GM19467 (cell line): ENCODE data around the gene ATP11B.
A peak's percentile ranks its signal among the peaks of the same experiment; 100 is the strongest.
"Not testable (repeated sequence)": the region's sequence is repeated elsewhere in the genome, so short reads cannot be mapped to it uniquely, and the experiment has no call there.

Experiments used
- ATAC-seq: cut with Tn5 transposase; IDR thresholded peaks from one replicate; pipeline ENCODE4 v1.9.1; 2021; ENCODE audit warnings: mild to moderate bottlenecking, moderate library complexity; ENCODE audit not compliant: unreplicated experiment

ATP11B gene

GRCh38 chr3:182794455-182795388, 1.4 kb downstream of the ATP11B start:
- no peak for ATAC-seq

DNA sequence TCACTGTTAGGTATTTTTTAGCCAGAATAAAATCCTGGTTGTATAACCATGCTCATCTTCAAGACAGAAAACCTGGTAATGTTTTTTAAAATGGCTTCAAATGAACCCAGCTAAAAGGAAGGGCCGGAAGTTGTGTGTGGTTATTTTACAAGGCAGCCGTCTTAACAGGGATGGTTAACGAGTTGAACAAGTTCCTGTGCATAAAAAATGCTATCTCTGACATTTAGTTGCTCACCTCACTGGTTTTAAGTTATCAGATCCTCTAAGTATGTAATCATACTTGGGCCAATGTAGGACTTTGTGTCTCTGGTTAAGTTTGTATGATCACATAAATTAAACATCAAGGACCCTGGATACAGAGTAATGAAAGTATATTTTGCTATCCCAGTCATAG, 2.1 kb downstream of the ATP11B start:
- ATAC-seq: peak; percentile 23

DNA sequence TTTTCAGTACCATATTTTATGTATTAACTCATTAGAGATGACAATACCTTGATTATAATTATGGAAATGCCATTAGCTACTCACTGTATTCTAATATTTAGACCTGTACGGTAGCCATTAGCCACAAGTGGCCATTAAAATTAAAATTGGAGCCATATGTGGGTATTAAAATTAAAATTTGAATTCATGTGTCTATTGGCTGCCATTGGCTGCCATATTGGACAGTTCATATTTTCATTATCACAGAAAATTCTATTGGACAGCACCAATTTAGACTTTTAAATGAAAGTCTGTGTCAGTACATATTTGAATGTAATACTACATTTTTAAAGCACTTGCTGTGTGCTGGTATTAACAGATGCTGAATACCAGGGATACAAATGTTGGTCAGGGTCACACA, 3.0 kb downstream of the ATP11B start:
- ATAC-seq: no peak

DNA sequence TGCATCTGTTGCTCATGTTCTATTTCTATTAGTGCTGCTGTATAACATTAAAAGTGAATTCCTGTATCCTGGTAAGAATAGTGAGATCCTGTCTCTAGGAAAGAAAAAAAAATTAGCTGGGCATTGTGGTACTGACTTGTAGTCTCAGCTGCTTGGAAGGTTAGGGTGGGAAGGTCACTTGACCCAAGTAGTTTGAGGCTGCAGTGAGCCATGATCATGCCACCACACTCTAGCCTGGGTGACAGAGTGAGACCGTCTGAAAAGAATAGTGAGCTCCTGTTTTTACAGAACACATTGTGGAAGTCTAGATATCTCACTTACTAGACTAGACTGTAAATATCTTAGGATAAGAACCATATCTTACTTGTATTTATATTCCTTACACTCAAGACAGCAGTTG, 4.6 kb downstream of the ATP11B start:
- ATAC-seq: no peak

DNA sequence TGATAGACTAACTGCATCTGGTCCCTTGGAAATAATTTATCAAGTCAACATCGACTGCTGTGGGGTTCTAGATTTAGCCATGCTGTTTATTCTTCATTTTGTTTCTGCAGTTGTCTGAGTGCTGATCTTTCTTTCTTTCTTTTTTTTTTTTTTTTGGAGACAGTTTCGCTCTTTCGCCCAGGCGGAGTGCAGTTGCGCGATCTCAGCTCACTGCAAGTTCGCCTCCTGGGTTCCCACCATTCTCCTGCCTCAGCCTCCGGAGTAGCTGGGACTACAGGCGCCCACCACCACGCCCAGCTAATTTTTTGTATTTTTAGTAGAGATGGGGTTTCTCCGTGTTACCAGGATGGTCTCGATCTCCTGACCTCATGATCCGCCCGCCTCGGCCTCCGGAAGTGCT, 5.8 kb downstream of the ATP11B start:
- ATAC-seq: not testable (repeated sequence)

- ATAC-seq: no peak
These were observed 7.2 kb downstream of the ATP11B start for GRCh38 chr3:182800508-182800907.

DNA sequence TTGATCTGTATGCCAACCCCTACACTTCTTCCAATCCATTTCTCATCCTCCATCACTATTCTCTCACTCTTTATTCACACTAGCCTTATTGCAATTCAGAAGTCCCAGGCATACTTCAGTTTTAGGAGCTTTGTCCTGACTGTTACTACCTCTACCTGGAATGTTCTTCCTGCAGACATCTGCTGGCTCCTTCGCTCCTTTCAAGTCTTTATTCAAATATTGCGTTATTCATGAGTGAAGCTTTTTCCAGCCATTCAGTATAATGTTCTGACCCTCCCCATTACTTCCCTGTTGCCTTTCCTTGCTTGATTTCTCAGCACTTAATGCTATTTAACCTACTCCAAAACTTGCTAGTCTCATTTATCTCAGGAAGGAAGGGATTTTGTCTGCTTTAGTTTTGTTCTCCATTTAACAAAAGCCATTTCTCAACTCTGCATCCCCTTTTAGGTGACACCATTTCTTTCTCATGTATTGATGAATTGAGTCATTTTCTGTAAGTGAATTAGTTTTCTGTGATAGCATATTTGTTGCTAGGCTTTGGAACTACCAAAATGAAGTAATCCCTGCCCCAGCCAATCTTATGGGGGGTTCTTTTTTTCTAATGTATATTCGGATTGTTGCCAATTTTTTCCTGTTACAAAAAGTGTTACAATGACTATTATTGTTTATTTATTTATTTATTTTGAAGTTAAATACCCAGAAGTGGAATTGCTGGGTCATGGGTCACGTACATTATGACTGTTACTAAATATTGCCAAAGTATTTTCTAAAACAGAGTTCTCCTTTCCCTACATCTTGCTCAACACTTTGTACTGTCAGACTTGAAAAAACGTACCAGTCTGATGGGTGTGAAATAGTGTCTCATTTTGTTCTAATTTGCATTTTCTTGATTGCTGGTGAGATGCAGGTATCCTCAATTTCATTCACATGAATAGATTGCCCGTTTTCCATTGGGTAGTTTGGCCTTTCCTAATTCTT, 9.4 kb downstream of the ATP11B start:
- no peak for ATAC-seq

- ATAC-seq: no peak
These were observed 10.3 kb downstream of the ATP11B start for GRCh38 chr3:182803596-182803995.

DNA sequence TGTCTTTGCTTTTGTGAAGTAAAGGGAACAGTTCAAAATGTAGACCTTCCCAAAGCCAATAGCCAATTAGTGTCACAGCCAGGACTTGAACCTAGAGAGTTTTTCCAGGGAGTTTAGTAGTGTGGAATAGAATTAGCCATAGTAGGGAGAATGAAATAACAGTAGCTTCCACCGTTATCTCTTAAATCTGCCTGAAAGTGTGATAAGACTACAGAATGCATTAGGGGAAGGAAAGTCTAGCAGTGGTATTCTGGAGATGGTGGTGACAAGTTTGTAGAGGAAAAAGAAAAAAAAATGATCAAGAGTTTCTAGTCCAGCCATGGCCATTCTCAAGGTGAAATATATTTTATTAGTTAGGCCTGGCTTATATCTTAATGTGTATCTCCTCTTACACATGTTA, 13.8 kb downstream of the ATP11B start:
- ATAC-seq: no peak

- ATAC-seq: no peak
These were observed 14.9 kb downstream of the ATP11B start for GRCh38 chr3:182808041-182808770.

GRCh38 chr3:182809531-182809930, 16.2 kb downstream of the ATP11B start:
- ATAC-seq: no peak

DNA sequence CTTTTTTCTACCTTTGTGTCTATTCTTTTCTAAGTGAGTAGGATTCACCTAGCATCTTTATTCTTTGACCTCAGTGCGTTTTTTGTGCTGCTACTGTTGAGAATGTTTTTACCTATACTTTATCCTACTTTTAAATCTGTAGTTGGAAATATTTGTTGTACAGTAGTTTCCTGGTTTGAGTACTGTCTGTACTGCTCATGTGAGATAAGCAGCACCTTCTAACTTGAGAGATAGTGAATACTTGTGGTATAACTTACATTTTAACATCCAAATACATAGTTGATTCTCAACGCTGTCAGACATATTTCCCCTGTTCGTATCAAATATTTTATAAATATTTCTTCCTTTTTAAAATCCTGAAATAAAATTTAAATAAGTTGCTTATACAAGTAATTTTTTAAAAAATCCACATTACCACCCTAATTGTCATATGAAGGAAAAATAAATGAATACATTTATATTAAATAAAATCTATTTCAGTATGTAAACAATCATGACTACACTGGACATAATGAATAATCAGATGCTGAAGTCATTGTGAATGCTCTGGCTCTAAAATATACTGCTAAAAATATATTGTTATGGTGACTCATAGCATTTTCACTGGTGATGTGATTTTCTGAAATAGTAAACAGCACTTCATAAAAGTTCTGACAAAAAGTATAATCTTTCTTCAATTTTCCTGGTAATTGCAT, 17.4 kb downstream of the ATP11B start:
- ATAC-seq: no peak

DNA sequence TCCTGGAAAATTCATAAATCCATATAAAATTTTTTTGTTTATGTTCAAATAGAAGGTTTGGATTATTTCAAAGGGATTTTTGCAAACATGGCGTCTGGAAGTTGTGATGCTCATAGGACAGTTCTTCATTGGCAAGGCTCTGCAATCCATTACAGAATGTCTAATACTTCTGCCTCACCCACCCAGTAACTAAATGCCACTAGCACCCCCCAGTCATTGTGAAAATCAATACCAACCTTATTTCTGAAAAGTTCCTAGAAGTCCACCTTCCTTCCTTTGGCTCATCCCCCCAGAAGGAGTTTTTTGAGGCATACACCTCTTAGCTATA, 17.9 kb downstream of the ATP11B start:
- no peak for ATAC-seq

GRCh38 chr3:182812123-182812522, 18.8 kb downstream of the ATP11B start:
- ATAC-seq: no peak

DNA sequence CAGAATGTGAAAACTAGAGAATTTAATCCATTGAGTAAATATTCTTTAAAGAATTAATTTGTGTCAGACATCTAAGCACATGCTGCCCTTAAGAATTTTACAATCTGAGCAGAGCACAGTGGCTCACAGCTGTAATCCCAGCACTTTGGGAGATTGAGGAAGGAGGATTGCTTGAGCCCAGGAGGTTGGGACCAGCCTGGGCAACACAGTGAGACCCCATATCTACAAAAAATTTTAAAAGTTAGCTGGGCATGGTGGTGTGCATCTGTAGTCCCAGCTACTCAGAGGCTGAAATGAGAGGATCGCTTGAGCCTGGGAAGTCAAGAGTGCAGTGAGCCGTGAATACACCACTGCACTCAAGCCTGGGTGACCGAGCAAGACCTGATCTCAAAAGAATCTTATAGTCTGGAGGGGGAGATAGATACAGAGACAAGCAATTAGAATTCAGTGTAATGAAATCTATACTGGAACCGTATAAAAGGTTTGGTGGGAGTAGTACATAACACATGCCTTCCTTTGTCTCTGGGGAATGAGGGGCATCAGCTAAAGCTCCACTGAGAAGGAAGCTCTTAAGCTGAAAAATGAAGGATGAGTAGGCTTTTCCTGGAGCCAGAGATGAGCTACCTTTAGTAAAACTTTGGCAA, 21.2 kb downstream of the ATP11B start:
- ATAC-seq: no peak

DNA sequence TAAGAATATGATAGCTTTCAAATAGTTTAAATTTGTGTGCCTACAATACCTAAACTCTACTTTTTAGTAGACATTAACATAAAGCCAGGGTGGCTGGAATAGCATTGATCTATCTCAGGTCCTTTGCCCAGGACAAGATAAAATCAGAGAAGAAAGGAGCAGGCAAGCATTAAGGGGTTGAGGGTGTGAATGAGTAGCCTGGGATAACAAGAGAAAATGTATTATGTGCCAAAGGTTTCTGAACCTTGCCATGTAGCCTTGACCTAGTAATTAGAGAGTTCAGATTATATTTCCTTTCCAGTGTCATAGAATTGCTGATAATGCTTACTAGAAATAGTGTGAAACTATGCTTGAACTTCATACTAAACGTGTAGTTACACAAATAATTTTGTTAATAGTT, 22.9 kb downstream of the ATP11B start:
- ATAC-seq: no peak

DNA sequence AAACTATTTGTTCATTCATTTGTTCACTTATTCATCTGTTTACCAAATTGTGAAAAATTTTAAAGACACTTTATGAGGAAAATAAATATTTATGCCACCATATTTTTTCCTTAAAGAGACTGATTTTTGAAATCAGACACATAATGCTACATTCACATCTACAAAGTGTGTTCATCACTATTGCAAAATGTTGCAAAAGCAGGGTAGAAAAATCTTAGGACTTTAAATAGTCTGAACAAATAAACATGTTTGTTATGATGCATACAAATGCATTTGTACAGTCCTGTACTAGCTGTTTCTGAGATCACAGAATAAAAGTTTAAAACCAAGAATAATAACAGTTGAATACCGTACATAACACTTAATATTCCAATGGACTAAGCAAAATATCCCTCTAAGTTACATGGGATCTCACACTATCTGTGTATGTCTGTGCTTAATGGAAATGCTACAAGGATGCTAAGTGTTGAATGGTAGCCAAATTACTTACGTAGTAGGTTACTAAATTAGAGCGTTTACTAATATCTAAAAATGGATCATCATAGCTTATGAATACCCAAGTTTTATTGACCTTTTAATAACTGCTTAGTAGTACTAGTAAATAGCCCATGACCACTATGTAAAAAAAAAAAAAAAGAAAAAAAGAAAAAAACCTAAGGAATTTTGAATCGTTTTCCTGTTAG, 25.1 kb downstream of the ATP11B start:
- no peak for ATAC-seq

GRCh38 chr3:182821221-182821981, 28.1 kb downstream of the ATP11B start:
- ATAC-seq: no peak

DNA sequence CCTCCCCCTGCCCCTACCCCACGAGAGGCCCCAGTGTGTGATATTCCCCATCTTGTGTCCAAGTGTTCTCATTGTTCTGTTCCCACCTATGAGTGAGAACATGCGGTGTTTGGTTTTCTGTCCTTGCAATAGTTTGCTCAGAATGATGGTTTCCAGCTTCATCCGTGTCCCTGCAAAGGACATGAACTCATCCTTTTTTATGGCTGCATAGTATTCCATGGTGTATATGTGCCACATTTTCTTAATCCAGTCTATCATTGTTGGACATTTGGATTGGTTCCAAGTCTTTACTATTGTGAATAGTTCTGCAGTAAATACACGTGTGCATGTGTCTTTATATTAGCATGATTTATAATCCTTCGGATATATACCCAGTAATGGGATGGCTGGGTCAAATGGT, 29.0 kb downstream of the ATP11B start:
- ATAC-seq: not testable (repeated sequence)
